KOPT-K1 (cell line): ENCODE measurements around the gene MAGEA2.
"Not testable (repeated sequence)": the region's sequence is repeated elsewhere in the genome, so short reads cannot be mapped to it uniquely, and the experiment has no call there.

Source experiments
- H3K27ac ChIP-seq: fragments of 200-600 bp; sonication (generic); 2 replicates; pipeline ENCODE4 v1.5.1; 2016; ENCODE audit warnings: antibody characterized with exemption, mild to moderate bottlenecking, low read depth, low read length; ENCODE audit not compliant: poor library complexity, severe bottlenecking
- H3K36me3 ChIP-seq: fragments of 200-600 bp; sonication (generic); 2 replicates; pipeline ENCODE4 v1.5.1; 2017; ENCODE audit warnings: antibody characterized with exemption, mild to moderate bottlenecking, low read length, moderate library complexity; ENCODE audit not compliant: insufficient read depth
- H3K9me3 ChIP-seq: fragments of 200-600 bp; sonication (generic); 2 replicates; pipeline ENCODE4 v1.5.1; 2017; ENCODE audit warnings: antibody characterized with exemption, low read length, mild to moderate bottlenecking; ENCODE audit not compliant: insufficient read depth, poor library complexity, severe bottlenecking

The MAGEA2 gene

DNA sequence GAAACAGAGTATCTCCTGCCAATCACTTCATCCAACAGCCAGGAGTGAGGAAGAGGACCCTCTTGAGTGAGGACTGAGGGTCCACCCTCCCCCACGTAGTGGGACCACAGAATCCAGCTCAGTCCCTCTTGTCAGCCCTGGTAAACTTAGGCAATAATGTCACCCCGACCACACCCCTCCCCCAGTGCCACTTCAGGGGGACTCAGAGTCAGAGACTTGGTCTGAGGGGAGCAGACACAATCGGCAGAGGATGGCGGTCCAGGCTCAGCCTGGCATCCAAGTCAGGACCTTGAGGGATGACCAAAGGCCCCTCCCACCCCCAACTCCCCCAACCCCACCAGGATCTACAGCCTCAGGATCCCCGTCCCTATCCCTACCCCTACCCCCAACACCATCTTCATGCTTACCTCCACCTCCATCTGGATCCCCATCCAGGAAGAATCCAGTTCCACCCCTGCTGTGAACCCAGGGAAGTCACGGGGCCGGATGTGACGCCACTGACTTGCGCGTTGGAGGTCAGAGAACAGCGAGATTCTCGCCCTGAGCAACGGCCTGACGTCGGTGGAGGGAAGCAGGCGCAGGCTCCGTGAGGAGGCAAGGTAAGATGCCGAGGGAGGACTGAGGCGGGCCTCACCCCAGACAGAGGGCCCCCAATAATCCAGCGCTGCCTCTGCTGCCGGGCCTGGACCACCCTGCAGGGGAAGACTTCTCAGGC lies 20.2 kb downstream of the MAGEA2 start, which contains the start of the genes CSAG1 and MAGEA12:
Gene CSAG1 (minus strand): TSS at position 461 of the 715 bp plus-strand sequence. CDS start 1,261 bp downstream, outside the sequence.
Gene MAGEA12 (plus strand): TSS at position 497 of the 715 bp plus-strand sequence. CDS start 2,405 bp downstream, outside the sequence.
- Histone ChIP-seq H3K27ac (no peak within 1 kb of the TSS), H3K9me3 (no peaks in the 10 kb centered on the region), H3K36me3 (no peaks in the 10 kb centered on the region)

DNA sequence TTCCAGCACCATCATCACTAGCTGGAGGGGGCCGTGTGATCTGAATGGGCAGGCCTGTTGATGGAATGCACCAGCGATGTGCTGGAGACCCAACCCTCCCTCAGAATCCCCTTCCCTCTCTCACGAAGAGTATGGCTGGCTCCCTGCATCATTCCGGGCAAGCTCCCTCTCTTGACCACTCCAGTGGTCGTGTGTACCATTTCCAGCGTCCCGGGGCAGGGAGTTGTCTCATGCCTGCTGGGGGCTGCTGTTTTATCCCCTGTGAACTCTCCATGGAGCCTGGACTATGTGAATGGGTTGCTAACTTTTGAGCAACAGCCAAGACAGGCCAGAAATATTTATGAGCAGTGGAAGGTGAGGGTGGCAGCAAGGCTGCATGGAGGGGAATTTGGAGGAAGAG lies 28.2 kb downstream of the MAGEA2 start:
- H3K27ac ChIP-seq = no peak overlapping the region
- H3K9me3 ChIP-seq = no peaks in the 10 kb centered on the region
- no peaks in the 10 kb centered on the region for H3K36me3 ChIP-seq

DNA sequence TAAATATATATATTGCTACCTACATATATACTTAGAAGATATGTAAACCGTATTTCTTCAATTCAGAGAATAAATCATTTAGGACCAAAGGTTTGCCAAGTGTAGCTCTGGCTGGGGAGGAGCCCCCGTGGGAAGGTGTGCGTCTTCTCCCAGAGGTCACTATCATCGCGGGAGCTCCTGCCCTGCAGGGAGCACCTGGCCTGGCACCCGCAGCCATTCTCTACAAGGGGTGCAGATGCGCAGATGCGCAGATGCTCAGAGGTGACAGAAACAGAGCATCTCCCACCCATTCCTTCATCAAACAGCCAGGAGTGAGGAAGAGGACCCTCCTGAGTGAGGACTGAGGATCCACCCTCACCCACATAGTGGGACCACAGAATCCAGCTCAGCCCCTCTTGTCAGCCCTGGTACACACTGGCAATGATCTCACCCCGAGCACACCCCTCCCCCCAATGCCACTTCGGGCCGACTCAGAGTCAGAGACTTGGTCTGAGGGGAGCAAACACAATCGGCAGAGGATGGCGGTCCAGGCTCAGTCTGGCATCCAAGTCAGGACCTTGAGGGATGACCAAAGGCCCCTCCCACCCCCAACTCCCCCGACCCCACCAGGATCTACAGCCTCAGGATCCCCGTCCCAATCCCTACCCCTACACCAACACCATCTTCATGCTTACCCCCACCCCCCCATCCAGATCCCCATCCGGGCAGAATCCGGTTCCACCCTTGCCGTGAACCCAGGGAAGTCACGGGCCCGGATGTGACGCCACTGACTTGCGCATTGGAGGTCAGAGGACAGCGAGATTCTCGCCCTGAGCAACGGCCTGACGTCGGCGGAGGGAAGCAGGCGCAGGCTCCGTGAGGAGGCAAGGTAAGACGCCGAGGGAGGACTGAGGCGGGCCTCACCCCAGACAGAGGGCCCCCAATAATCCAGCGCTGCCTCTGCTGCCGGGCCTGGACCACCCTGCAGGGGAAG lies 39.5 kb downstream of the MAGEA2 start, which contains the start of gene MAGEA2B:
Gene MAGEA2B (plus strand): TSS at position 814 of the 973 bp plus-strand sequence. CDS start 2,479 bp downstream, outside the sequence.
- not testable (repeated sequence) for H3K9me3 ChIP-seq, H3K27ac ChIP-seq, H3K36me3 ChIP-seq

DNA sequence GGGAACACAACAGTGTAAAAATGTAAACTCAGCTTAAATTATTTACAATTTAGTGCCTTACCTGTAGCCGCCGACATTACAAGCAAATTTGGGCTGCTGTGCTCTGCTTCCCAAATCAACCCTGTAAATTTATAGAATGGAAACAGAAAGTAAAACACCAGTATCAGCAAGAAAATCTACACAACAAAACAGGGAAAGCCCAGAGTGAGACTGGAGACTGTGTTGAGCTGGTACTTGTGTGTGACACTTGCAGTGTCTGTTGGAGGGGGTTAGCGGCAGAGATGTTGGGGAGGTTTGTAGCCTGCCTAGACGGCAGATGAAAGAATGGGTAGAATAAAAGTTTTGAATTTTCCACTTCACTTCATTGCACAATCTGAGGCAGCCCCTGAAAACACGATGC lies 40.4 kb downstream of the MAGEA2 start:
- not testable (repeated sequence) for H3K9me3 ChIP-seq, H3K27ac ChIP-seq, H3K36me3 ChIP-seq

DNA sequence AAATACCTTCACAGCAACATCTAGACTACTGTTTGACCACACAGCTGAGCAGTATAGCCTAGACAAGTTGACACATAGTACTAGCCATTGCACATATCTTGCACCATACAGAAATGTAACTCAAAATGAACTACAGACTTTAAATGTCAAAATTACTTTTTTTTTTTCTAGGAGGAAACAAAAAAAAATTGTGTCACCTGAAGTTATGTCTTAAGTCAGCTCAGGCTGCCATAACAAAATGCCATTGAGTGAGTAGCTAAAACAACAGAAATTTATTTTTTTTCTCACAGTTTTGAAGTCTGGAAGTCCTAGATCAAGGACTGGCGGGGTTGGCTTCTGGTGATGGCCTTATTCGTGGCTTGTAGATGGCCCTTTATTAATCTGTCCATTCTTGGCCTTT lies 44.5 kb downstream of the MAGEA2 start, which contains the start of gene CSAG2:
Gene CSAG2 (minus strand): TSS at position 101 of the 400 bp plus-strand sequence. CDS start 161 bp downstream, outside the sequence.
- not testable (repeated sequence) for H3K27ac ChIP-seq, H3K36me3 ChIP-seq, H3K9me3 ChIP-seq

DNA sequence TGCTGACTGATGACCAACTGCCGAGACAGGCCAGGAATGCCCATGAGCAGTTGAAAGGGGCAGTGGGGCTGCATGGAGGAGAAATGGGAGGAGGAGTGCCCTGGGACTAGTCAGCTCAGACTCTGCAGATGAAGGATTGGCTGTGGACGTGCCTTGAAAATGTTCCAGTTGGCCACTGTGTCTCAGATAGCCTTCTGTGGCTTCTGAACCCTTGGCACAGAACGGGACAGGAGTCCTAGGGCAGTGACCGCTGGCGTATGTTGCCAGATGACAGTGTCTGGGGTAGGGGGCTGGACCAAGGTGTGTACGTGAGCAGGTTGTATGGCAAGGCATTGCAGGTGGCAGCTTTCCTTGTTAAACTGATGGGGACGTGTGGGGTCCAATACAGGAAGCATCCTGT lies 47.1 kb downstream of the MAGEA2 start:
- not testable (repeated sequence) for H3K27ac ChIP-seq, H3K36me3 ChIP-seq, H3K9me3 ChIP-seq

DNA sequence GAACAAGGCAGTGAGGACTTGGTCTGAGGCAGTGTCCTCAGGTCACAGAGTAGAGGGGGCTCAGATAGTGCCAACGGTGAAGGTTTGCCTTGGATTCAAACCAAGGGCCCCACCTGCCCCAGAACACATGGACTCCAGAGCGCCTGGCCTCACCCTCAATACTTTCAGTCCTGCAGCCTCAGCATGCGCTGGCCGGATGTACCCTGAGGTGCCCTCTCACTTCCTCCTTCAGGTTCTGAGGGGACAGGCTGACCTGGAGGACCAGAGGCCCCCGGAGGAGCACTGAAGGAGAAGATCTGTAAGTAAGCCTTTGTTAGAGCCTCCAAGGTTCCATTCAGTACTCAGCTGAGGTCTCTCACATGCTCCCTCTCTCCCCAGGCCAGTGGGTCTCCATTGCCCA lies 53.3 kb downstream of the MAGEA2 start:
- H3K36me3 ChIP-seq, H3K27ac ChIP-seq, H3K9me3 ChIP-seq: not testable (repeated sequence)
